Uterus (tissue), 2 donors: Measurements from ENCODE around the gene PPP2CA.

Experiments used
- POLR2A ChIP-seq, 2 donors: fragments of 450-650 bp; IDR thresholded peaks; one replicate each; pipeline ENCODE4 v1.6.1; 2016; ENCODE audit warnings: antibody characterized with exemption in 2 of 2, mild to moderate bottlenecking in 1 of 2, moderate library complexity in 1 of 2
- TF ChIP-seq, protein P1 (sequence below), 4 experiments: fragments of 200-600 bp in 2 of 4; fragments of 450-650 bp in 2 of 4; sonication (generic) in 2 of 4; IDR thresholded peaks; one replicate each; pipeline ENCODE4 v1.5.1; 2016 to 2019; ENCODE audit warnings: antibody characterized with exemption in 4 of 4, mild to moderate bottlenecking in 2 of 4, moderate library complexity in 1 of 4

- TF ChIP-seq, protein P1, sequence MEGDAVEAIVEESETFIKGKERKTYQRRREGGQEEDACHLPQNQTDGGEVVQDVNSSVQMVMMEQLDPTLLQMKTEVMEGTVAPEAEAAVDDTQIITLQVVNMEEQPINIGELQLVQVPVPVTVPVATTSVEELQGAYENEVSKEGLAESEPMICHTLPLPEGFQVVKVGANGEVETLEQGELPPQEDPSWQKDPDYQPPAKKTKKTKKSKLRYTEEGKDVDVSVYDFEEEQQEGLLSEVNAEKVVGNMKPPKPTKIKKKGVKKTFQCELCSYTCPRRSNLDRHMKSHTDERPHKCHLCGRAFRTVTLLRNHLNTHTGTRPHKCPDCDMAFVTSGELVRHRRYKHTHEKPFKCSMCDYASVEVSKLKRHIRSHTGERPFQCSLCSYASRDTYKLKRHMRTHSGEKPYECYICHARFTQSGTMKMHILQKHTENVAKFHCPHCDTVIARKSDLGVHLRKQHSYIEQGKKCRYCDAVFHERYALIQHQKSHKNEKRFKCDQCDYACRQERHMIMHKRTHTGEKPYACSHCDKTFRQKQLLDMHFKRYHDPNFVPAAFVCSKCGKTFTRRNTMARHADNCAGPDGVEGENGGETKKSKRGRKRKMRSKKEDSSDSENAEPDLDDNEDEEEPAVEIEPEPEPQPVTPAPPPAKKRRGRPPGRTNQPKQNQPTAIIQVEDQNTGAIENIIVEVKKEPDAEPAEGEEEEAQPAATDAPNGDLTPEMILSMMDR (IDR thresholded peaks at IDR 0.05): no peak
- no peak for TF ChIP-seq POLR2A (IDR thresholded peaks at IDR 0.05)
Observed at GRCh38 chr5:134252671-134253070, 26.8 kb upstream of the PPP2CA start.
